HepG2 (cell line): ENCODE measurements around the gene NRL. TPM values are rescaled to one million over a fixed set of nuclear protein-coding genes. Genes with fewer than 3 reads are reported as not detected.

ENCODE experiments used
- GPN1 ChIP-seq: sonication (generic); formaldehyde crosslinking; IDR thresholded peaks from 2 replicates; pipeline ENCODE4 v1.5.1; 2020; ENCODE audit warnings: missing genetic modification reagents, borderline replicate concordance
- HINFP ChIP-seq: sonication (generic); formaldehyde crosslinking; IDR thresholded peaks from 2 replicates; pipeline ENCODE4 v1.4.0; 2020; ENCODE audit warnings: low read depth, mild to moderate bottlenecking, missing genetic modification reagents
- HOMEZ ChIP-seq: IDR thresholded peaks from 2 replicates; pipeline ENCODE4 v1.6.1; 2016; ENCODE audit warnings: low read depth
- NCOA2 ChIP-seq: sonication (generic); formaldehyde crosslinking; IDR thresholded peaks from 2 replicates; pipeline ENCODE4 v1.8.0; 2022; ENCODE audit warnings: inconsistent platforms
- SETDB1 ChIP-seq: sonication (generic); formaldehyde crosslinking; IDR thresholded peaks from 2 replicates; pipeline ENCODE4 v1.5.1; 2020; ENCODE audit warnings: missing genetic modification reagents, mild to moderate bottlenecking, borderline replicate concordance
- SP4 ChIP-seq: sonication (generic); formaldehyde crosslinking; IDR thresholded peaks from 2 replicates; pipeline ENCODE4 v1.8.1; 2023; ENCODE audit warnings: mild to moderate bottlenecking, missing genetic modification reagents
- ZBTB38 ChIP-seq: sonication (generic); formaldehyde crosslinking; IDR thresholded peaks from 2 replicates; pipeline ENCODE4 v1.5.1; 2020; ENCODE audit warnings: mild to moderate bottlenecking, missing genetic modification reagents
- ZFAT ChIP-seq: sonication (generic); formaldehyde crosslinking; conservative IDR thresholded peaks from 2 replicates; pipeline ENCODE4 v1.8.1; 2023; ENCODE audit warnings: missing genetic modification reagents, inconsistent platforms
- ZMYM2 ChIP-seq: sonication (generic); formaldehyde crosslinking; IDR thresholded peaks from 2 replicates; pipeline ENCODE4 v1.8.0; 2022; ENCODE audit warnings: mild to moderate bottlenecking, missing genetic modification reagents
- ZNF20 ChIP-seq: sonication (generic); formaldehyde crosslinking; IDR thresholded peaks from 2 replicates; pipeline ENCODE4 v1.4.0; 2020; ENCODE audit warnings: mild to moderate bottlenecking, moderate library complexity, missing genetic modification reagents
- polyA plus RNA-seq, 8 experiments: library from polyadenylated mRNA; depleted of rRNA in 3 of 8; stranded (reverse) in 7 of 8; unstranded in 1 of 8; fragments of >200 nt; fragmentation: Illumina TruSeq in 4 of 8; extraction: Trizol in 4 of 8; gene quantifications; 2 replicates each; pipeline versions ENCODE4 v1.2.1 to v1.2.3, GENCODE V29; 2011 to 2016; ENCODE audit warnings: low read depth in 4 of 8, missing spikeins in 1 of 8, mixed read lengths in 1 of 8; ENCODE audit not compliant: insufficient read depth in 1 of 8
- total RNA-seq, 5 experiments: library from RNA; depleted of rRNA; stranded (reverse); fragments of >200 nt; fragmentation: Illumina TruSeq; extraction: Trizol; gene quantifications; 2 replicates each; pipeline ENCODE4 v1.2.3, GENCODE V29; 2016; ENCODE audit warnings: low read depth in 1 of 5
- TF ChIP-seq, protein P1 (sequence below): sonication (generic); formaldehyde crosslinking; IDR thresholded peaks from 2 replicates; pipeline ENCODE4 v1.4.0; 2020; ENCODE audit warnings: missing genetic modification reagents
- TF ChIP-seq, protein P2 (sequence below): sonication (generic); formaldehyde crosslinking; IDR thresholded peaks from 2 replicates; pipeline ENCODE4 v1.4.0; 2020; ENCODE audit warnings: missing genetic modification reagents
- TF ChIP-seq, protein P3 (sequence below): sonication (generic); formaldehyde crosslinking; IDR thresholded peaks from 2 replicates; pipeline ENCODE4 v1.4.0; 2020; ENCODE audit warnings: missing genetic modification reagents

The NRL gene
- total and polyA plus RNA-seq, 2 of the 13 experiments (the other 11 are each of a cell fraction or from before 2014, with no cell fraction given): 2.5 to 4.7 TPM

- TF ChIP-seq SP4 (no peak), ZBTB38 (no peak), HOMEZ (CRISPR knock-in tag) (peak; percentile 68; the same call in 1 of the 2 replicates), ZFAT (CRISPR knock-in tag) (no peak), HINFP (CRISPR knock-in tag) (no peak), GPN1 (CRISPR knock-in tag) (no peak), ZMYM2 (CRISPR knock-in tag) (0 out of 2 replicates have a peak, but pooled peaks have one; percentile 21), NCOA2 (CRISPR knock-in tag) (peak; percentile 69), SETDB1 (CRISPR knock-in tag) (no peak), ZNF20 (CRISPR knock-in tag) (no peak)
- TF ChIP-seq, protein P1, sequence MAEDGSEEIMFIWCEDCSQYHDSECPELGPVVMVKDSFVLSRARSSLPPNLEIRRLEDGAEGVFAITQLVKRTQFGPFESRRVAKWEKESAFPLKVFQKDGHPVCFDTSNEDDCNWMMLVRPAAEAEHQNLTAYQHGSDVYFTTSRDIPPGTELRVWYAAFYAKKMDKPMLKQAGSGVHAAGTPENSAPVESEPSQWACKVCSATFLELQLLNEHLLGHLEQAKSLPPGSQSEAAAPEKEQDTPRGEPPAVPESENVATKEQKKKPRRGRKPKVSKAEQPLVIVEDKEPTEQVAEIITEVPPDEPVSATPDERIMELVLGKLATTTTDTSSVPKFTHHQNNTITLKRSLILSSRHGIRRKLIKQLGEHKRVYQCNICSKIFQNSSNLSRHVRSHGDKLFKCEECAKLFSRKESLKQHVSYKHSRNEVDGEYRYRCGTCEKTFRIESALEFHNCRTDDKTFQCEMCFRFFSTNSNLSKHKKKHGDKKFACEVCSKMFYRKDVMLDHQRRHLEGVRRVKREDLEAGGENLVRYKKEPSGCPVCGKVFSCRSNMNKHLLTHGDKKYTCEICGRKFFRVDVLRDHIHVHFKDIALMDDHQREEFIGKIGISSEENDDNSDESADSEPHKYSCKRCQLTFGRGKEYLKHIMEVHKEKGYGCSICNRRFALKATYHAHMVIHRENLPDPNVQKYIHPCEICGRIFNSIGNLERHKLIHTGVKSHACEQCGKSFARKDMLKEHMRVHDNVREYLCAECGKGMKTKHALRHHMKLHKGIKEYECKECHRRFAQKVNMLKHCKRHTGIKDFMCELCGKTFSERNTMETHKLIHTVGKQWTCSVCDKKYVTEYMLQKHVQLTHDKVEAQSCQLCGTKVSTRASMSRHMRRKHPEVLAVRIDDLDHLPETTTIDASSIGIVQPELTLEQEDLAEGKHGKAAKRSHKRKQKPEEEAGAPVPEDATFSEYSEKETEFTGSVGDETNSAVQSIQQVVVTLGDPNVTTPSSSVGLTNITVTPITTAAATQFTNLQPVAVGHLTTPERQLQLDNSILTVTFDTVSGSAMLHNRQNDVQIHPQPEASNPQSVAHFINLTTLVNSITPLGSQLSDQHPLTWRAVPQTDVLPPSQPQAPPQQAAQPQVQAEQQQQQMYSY (CRISPR knock-in tag): no peak
- TF ChIP-seq, protein P2, sequence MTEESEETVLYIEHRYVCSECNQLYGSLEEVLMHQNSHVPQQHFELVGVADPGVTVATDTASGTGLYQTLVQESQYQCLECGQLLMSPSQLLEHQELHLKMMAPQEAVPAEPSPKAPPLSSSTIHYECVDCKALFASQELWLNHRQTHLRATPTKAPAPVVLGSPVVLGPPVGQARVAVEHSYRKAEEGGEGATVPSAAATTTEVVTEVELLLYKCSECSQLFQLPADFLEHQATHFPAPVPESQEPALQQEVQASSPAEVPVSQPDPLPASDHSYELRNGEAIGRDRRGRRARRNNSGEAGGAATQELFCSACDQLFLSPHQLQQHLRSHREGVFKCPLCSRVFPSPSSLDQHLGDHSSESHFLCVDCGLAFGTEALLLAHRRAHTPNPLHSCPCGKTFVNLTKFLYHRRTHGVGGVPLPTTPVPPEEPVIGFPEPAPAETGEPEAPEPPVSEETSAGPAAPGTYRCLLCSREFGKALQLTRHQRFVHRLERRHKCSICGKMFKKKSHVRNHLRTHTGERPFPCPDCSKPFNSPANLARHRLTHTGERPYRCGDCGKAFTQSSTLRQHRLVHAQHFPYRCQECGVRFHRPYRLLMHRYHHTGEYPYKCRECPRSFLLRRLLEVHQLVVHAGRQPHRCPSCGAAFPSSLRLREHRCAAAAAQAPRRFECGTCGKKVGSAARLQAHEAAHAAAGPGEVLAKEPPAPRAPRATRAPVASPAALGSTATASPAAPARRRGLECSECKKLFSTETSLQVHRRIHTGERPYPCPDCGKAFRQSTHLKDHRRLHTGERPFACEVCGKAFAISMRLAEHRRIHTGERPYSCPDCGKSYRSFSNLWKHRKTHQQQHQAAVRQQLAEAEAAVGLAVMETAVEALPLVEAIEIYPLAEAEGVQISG (CRISPR knock-in tag): peak; percentile 50; the same call in 1 of the 2 replicates
- TF ChIP-seq, protein P3, sequence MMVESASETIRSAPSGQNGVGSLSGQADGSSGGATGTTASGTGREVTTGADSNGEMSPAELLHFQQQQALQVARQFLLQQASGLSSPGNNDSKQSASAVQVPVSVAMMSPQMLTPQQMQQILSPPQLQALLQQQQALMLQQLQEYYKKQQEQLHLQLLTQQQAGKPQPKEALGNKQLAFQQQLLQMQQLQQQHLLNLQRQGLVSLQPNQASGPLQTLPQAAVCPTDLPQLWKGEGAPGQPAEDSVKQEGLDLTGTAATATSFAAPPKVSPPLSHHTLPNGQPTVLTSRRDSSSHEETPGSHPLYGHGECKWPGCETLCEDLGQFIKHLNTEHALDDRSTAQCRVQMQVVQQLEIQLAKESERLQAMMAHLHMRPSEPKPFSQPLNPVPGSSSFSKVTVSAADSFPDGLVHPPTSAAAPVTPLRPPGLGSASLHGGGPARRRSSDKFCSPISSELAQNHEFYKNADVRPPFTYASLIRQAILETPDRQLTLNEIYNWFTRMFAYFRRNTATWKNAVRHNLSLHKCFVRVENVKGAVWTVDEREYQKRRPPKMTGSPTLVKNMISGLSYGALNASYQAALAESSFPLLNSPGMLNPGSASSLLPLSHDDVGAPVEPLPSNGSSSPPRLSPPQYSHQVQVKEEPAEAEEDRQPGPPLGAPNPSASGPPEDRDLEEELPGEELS (CRISPR knock-in tag): no peak
Measured at GRCh38 chr14:24032727-24033418, 81.9 kb downstream of the NRL start (continued).
